Lung microvascular endothelial cell (primary cell): ENCODE results near the gene GMPR2. TPM values are rescaled to one million over a fixed set of nuclear protein-coding genes. Genes with fewer than 3 reads are reported as not detected.

Experiments
- DNase-seq, 2 donors: peaks; one replicate each; pipeline versions ENCODE4 v3.0.0 to v3.0.0-alpha.2; 2010; ENCODE audit warnings: low read depth in 2 of 2
- total RNA-seq: library from RNA; depleted of rRNA; stranded (reverse); fragments of >200 nt; gene quantifications from 2 replicates; pipeline ENCODE4 v1.2.1, GENCODE V29; 2014

The GMPR2 gene
- total RNA-seq, 1 donor from 2014 or later = 109 TPM

DNA sequence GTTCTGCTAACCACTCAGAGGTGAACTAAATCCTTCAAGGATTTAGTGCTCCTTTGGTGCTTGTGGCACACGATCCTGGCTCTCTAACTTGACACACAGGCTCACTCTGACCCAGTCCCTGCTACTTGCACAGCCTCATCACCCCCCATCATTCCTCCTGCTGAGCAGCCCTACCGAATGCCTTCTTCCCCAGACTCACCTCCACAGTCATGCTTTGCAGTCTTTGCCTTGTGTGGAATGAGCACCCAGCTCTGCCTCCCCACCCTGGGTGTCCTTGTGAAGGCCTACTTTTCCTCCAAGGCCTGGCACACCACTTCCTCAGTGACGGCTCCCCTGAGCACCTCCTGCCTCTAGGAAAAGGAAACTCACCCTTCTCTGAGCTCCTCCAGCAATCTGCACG lies 17.6 kb downstream of the GMPR2 start:
- no peak for DNase-seq

DNA sequence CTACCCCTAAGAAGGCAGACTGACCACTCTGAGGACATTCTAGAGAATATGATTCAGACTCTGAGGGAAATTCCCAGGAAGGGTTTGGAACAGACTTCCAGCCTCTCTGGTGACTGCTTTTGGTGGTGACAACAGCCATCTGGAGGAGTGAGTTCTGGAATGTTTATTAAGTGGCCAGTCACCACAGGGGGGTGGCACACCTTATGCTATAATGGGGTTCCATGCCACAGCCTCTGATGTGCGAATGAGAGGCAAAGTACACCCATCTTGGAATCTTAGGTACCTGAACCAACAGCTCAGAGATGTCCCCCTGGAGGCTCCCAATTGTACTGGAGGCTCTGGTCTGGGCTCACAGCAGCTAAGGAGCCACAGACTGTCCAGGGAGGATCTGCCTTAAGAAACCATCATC lies 19.2 kb downstream of the GMPR2 start:
- DNase-seq = peak in 1 of 2 donors; percentile 53

DNA sequence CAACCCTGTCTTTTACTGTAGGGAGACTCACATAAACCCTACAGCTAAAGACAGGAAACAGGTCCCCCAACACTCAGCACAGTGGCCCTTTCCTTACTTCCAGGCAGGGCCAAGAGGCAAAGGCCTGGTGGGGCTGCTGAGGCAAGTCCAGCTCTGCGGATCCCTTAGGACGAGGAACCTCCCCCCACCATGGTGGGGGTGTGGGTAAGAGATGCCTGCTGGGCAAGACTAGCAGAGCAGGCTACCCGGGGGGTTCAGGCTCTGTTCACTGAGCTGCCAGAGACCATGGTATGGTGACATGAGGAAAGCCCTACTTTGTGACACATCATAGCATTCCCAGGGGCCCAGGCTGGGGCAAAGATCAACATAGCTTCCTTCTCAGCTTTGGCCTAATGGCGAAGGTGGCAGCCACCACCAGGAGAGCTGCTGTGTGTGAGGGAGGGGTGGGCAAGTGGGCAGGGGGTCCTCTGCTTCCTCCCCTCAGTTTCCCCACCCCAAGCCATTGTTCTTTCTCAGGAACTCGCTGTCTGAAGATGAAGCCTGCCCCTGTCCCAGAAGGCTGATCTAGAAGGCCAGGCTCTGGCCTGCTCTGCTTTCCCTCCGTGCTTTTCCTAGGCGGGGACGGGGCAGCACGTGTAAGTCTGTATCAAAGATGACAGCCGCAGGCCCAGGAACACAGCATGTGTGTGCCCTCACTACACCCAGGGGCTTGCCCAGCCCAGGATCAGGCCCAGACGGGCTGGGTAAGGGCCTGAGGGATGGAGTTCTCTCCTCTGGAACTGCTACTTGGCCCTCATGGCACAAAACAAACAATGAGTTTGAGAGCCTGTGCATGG lies 19.8 kb downstream of the GMPR2 start:
- no peak for DNase-seq

DNA sequence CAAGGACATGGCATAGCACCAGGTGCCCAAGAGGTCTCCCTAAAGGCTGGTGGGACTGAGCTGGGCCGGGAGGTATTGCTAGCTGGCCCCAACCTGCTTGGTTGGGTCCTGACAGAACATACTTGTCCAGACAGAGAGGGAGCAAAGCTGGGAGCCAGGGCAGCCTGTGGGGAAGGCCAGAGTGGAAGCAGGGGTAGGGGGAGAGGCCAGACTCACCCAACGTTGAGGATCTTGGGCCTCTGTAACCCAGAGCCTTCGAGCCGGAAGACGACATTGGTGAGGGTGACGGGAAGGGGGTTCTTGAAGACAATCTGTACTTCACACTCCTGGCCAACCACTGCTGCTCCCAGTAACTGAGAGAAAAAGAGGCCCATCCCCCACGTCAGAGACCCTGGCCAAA lies 21.2 kb downstream of the GMPR2 start:
- DNase-seq = no peak

DNA sequence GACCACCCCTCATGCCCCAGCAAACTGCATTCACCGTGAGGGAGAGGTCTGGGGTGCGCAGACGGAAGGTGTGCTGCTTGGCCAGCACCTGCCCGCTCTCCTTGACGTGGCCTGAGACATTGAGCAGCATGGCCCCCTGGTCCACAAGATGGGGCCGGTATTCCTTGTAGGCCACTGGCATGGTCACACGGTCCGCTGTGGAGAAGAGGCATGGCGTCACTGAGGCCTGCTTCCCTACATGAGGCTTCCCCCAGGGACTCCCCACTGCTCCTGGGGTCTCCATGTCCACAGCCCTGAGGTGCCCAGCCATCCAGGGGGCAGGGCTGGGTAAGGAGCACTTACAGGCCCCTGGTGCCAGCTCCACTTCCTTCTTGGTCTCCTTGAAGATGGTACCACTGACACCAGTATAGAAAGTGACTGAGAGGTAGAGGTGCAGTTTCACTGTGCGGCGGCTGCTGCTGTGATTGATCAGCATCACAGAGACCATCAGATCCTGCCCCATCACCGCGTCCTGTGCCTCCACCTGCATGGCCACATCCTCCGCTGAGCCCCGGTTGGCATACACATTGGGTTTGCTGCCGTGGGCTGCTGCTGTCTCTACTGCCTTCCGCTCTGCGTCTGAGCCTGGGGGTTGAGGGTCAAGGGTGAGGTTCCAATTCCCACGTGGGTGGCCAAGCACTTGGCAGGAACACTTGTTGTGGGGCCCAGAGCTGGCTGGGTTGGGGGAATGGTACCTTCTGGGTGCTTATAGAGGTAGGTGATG lies 22.1 kb downstream of the GMPR2 start:
- DNase-seq = no peak

DNA sequence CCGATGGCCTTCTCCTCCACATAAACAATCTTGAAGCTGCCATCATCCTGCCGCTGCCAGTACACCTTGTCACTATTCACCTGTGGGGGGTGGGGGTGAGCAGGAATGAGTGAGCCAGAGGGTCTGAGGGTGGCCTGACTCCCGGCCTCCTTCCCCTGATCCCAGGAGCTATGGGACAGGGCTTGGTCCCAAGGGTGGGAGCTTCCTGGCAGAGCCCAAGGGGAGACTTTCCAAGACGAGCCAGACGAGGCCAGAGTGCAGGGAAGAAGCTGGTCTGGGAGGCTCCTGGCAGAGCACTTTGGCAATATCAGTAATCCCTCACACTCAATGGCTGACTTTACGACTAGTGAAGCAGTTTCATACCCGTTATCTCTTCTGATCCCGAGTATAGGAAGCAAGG lies 22.7 kb downstream of the GMPR2 start:
- DNase-seq = no peak

DNA sequence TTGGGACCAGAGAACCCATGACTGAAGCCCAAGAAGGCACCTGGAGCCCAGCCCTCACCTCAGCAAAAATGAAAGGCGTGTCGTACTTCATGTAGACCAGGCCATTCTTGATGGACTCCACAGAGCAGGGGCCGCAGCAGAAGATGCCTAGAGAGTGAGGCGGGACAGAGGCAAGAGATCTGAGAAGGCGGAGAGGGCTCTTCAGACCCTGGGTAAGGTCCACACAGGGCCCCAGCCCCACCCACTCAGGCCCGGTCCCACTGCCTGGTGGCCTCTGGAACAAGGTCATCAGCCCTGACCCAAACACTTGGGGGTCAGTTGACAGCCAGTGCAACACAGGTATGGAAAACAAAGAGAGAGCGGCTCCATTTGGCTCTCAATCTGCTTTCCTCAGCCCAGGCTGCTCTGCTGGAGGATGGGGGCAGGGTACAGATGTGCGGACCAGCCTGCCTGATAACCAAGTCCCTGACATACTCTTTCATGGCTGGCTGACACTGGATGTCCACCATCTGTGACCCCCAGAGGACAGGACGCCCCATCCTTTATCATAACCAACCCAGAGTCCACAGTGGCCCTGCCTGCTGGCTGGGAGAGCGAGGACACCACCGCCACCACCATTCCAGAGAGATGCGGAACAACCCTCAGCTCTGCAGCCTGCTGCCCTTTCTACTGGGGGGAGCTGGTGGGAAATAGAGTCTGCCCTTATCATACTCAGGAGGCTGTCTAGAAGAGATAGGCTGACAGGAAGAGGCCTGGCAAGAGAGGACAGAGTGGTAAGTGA lies 23.4 kb downstream of the GMPR2 start:
- no peak for DNase-seq

DNA sequence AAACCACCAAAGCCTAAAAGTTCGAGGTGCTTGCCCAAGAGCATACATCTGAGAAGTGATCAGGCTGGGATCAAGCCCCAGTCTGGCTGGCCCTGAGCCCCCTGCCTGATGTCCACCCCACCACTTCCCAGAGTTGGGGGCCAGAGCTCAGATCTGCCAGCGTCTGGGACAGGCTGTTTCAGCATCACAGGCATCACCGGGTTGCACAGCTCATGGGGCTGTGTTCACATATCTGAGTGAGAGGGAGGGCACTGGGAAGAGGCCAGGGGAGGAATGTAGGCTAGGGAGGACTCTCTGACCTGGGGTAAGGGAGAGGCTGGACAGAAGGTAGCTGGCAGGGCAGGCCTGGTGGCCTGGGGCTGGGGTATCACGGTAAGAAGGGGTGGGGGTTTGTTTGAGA lies 24.2 kb downstream of the GMPR2 start:
- DNase-seq = no peak

DNA sequence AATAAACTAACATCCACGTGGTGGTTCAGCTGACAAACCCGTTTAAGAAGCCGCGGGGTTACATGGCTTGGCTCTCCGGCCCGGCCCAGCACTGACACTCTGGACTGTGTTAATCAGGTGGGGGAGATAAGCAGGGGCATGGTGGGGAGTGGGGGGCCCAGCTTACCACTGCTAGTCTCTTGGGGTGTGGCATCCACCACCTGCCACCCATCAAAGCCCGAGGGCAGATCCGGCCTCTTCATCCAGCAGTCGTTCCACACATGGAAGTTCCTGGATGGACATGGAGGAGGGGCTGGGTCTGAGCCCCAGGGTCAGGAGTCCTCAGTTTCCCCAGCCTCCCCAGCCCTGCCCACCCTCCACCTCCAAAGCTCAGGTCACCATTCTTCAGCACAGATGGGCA lies 25.4 kb downstream of the GMPR2 start:
- no peak for DNase-seq

DNA sequence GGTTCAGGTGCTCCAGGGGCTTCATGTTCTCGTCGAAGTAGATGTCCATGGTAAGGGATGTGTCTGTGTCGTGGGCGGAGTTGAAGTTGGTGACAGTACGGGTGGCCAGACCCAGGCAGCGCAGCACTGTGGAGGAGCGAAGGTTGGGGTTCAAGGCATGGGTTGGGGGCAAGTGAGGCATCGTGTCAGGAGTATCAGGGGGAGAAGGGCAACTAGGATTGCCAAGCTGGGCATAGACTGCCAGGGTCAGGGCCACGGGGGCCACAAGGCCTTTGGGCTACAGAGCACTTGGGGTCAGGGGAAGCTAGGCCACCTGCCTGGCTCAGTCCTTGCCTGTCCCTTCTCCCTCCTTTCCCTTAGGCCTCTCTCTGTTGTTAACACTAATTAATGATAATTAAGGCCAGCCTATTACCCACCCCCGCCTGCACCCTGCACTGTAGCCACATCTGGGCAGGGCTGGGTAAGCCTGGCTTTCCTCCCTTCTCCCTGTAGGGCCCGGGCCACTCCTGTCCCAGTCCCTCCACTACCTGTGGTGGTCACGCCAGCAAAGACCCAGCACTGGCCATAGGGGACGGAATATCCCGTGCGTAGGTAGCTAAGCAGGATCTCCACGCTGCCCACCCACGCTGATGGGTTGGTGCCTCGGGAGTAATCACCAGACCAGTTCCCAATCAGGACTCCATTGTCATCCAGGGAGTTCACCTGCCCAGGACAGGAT lies 26.0 kb downstream of the GMPR2 start:
- no peak for DNase-seq

DNA sequence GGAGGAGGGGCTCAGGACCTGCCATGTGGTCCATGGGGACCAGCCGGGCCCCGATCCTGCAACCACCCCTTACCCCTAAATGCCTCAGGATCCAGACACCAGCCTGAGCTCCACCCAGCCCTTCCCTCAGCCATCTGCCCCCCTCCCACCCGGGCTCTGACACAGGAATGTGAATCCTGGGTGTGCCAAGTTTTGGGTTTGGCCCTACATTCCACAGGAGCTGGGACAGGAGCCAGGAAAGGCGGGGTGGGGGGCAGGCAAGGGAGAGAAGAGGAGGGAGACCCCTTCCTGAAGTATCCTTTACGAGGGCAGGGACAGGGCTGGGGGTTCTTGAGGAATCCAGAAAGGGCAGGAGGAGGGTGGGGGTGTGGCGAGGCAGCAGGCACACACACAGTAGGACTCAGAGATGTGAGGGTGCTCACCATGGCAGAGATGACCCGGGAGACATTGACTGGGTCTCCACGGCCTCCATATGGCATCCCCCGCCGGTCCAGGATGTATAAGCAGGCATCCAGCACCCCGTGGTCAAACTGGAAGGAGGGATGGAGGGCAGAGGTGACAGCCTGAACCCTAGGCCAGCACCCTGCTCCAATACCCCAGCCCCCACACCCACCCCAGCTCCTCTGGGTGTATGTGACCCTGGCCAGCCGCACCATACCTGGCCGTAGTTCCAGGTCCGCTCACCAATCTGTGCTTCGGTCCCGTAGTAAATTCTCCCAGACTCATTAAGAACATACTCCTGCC lies 26.7 kb downstream of the GMPR2 start:
- DNase-seq = no peak

DNA sequence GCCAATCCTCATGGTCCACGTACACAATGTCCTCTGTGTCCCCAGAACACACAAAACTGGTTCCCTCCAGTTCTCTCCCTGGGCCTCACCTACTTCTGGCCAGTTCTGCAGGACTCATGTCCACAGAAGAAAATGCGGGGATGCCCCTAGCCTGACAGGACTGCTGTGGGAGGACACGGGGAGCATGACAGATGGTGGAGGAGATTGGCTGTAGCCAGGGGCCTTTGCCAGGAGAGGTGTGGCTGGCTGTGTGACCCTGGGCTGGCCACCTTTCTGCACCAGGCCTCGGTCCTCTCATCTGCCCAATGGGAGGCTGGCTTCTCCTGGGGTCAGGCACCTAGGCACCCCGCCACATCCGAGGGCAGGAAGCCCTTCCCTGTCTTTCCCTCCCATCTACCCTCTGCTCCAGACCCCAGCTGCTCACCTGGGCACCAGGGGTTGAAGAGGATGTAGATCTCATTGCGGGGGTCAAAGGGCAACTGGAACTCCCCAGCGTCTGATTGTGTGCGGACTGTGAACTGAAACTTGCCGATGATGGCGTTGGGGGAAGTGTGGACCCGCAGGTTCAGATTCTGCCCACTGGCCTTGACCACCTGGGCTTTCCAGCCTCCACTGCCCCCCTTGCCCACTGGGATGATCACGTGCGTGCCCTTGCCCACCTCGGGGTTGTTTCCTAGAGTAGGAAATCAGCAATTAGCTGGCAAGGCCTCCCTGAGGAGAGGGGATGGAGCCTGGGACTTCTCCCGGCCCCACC lies 27.5 kb downstream of the GMPR2 start:
- no peak for DNase-seq

DNA sequence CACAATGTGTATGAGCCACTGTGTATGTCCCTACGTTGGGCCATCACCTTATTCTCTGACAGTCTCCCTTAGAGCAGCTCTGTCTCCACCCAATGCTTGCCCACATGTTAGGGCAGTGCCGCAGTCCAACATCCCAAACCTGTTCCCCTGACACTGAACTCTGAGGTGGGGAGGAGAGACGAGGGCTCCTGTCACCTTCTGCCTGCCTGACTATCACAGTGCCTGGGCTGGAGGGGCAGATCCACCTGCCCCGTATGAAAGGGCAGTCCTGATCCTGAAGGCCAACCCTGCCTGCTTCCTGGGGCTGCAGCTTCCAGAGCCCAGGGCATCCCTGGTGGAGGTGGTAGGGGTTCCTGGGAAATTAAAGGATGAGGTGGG lies 28.0 kb downstream of the GMPR2 start:
- no peak for DNase-seq

DNA sequence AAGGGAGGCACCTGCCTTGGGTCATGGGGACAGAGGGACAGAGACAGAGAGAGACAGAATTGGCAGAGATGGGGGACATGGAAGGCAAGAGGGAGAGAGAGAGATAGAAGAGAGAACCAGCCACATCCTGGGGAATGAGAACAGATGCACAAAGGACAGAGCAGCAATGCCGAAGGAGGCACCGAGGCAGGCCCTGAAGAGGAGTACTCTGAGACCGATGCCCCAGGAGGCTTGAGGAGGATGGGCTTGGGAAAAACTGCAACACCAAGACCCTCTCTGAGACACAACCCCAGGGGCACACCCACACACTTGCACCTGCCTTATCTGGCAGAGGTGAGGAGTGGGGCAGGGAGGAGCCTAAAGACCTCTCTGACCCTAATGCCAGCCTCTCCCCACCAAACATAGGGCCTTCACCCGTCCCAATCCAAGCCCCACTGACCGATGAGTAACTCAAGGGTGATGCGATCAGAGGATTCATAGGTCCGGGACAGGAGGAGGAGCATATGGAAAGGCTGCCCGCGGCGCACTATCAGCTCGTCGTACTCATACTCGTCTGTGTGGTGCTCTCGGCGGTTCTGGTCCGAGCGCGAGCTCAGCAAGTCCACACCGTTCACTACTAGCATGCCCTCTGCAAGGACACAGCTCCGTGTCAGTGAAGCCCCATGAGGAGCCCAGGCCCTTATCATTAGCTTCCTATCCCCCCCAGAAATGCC lies 28.7 kb downstream of the GMPR2 start:
- no peak for DNase-seq

DNA sequence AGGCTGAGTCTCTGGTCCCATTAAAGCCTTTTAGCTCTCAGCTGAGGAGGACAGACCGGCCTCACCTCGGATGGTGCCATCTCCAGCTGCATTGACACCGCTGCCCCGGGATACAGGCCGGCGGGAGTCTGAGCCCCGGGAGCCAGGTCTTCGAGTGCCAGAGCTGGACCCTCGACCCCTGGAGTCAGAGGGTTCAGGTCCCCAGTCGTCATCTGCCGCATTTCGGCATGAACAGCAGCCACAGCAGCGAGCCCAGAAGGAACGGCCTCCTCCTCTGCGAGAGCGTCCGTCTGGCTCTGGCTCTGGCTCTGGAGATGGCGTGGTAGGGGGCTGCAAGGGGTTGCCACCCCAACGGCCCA lies 29.2 kb downstream of the GMPR2 start:
- no peak for DNase-seq

DNA sequence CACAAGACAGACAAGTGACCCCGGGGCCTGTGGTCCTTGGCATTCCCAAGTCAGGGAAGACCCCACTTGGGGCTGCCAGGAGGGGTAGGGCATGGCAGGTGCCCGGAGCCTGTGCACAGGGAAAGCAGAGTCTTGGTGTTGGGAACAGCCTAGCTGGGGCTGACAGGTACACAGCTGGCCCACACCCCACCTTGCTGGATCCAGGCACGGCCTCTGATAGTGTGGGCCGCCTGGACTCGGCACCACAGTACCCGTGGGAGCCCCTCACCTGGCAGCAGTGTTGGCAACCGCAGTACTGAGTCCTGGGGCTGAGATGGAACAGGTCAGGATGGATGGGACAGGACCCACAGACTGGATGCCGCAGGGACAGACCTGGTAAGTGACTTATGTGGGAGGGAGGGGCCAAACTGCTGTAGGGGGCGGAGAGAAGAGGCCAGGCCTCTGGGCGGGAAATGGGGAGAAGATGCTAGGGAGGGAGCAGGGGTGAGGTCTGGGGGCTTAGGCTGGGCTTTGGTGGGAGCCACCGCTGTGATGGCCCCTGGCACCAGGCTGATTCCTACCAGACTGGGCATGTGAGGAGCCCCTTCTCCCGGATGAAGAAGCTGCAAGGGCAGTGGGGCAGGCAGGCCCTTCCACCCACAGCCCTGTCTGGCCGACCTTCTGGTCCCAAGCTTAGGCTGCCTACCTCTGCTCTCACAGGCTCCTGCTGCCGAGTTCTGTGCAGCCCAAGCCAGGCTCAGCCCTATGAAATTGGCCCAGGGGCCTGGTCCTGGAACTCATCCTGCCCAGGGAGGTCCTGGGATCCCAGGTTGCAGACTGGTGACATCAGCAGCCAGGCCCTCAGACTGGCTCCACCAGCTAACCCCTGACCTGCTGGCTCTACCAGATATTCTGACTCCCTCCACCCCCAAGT lies 30.3 kb downstream of the GMPR2 start, which contains the start of gene TGM1:
Gene TGM1, minus strand, starts transcription at position 357 of the 913 bp plus-strand sequence. CDS start 825 bp downstream, outside the sequence.
- no peak for DNase-seq

DNA sequence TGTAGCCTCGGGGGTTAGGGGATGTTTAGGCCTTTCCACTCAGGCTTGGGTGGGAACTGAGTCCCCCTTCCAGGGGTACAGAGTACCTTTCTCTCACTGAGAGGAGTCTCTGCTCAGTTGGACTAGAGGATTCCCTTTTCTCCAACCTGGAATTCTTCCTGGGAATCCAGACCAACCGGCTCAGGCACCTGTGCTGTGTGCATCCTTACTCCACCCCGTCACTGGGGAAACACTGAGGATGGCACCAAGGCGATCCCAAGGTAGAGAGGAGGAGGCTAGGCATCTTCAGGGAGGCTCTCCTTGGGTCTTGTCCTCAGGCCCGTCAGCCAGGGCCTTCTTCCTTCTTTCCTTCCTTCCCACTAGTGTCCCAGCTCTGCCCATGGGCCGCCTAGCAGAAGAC lies 31.1 kb downstream of the GMPR2 start:
- DNase-seq = no peak

DNA sequence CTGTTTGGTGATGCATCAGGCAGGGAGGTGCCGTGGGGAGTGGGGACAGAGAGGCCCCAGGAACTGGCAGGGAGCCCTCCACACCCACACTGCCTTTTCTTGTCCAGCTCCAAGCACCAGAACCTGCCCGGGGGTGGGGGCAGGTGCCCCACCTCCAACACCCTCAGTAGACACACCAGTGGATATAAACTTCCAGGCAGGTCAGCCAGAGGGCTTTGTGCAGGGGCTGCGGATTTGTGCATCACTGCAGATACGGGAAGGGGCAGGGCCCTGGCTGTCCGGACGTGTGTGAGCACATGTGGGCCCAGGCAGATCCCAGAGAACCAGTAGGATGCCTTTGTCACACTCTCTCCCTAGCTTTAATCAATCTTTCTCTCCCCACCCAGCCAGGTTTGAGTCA lies 31.6 kb downstream of the GMPR2 start:
- no peak for DNase-seq
